Measurements from ENCODE around the gene NEDD4L.
"Not testable (repeated sequence)": the region's sequence is repeated elsewhere in the genome, so short reads cannot be mapped to it uniquely, and the experiment has no call there.

Gene NEDD4L

GRCh38 chr18:58167073-58167472, 123.0 kb downstream of the NEDD4L start:
- H3K27ac ChIP-seq (ENCODE audit: low read length), result no peak overlapping the region

GRCh38 chr18:58168221-58168620, 124.2 kb downstream of the NEDD4L start:
- no peaks in the 10 kb centered on the region for H3K36me3 ChIP-seq (ENCODE audit: insufficient read depth, low read depth, low read length)
- H3K27ac ChIP-seq (ENCODE audit: low read length), result no peak overlapping the region
- H3K4me1 ChIP-seq (ENCODE audit: insufficient read depth, low read length), result no peaks in the 10 kb centered on the region
- no peak overlapping the region for H3K4me3 ChIP-seq (ENCODE audit: low read length)
- no peak overlapping the region for H3K9ac ChIP-seq (ENCODE audit: low read depth, low read length)
- no peaks in the 10 kb centered on the region for H3K9me3 ChIP-seq (ENCODE audit: insufficient read depth, low read depth, low read length)
- no peaks in the 10 kb centered on the region for H3K27me3 ChIP-seq (ENCODE audit: insufficient read depth, low read length)

More at GRCh38 chr18:58167073-58167472, 123.0 kb downstream of the NEDD4L start:
- H3K36me3 ChIP-seq (ENCODE audit: insufficient read depth, low read depth, low read length), result no peaks in the 10 kb centered on the region
- no peaks in the 10 kb centered on the region for H3K27me3 ChIP-seq (ENCODE audit: insufficient read depth, low read length)
- no peak overlapping the region for H3K4me3 ChIP-seq (ENCODE audit: low read length)
- H3K9ac ChIP-seq (ENCODE audit: low read depth, low read length), result no peak overlapping the region
- no peaks in the 10 kb centered on the region for H3K4me1 ChIP-seq (ENCODE audit: insufficient read depth, low read length)
- H3K9me3 ChIP-seq (ENCODE audit: insufficient read depth, low read depth, low read length), result no peaks in the 10 kb centered on the region

GRCh38 chr18:58168993-58169392, 125.0 kb downstream of the NEDD4L start:
- Histone ChIP-seq H3K9ac (ENCODE audit: low read depth, low read length) (no peak overlapping the region), H3K36me3 (ENCODE audit: insufficient read depth, low read depth, low read length) (no peaks in the 10 kb centered on the region), H3K4me1 (ENCODE audit: insufficient read depth, low read length) (peaks cover under 1% of the 10 kb centered on the region; the same call in 1 of the 2 replicates), H3K4me3 (ENCODE audit: low read length) (no peak overlapping the region), H3K27me3 (ENCODE audit: insufficient read depth, low read length) (no peaks in the 10 kb centered on the region), H3K27ac (ENCODE audit: low read length) (no peak overlapping the region), H3K9me3 (ENCODE audit: insufficient read depth, low read depth, low read length) (no peaks in the 10 kb centered on the region)

GRCh38 chr18:58169472-58169871, 125.4 kb downstream of the NEDD4L start:
- H3K4me3 ChIP-seq (ENCODE audit: low read length), result no peak overlapping the region
- no peaks in the 10 kb centered on the region for H3K9me3 ChIP-seq (ENCODE audit: insufficient read depth, low read depth, low read length)
- no peaks in the 10 kb centered on the region for H3K36me3 ChIP-seq (ENCODE audit: insufficient read depth, low read depth, low read length)
- no peak overlapping the region for H3K9ac ChIP-seq (ENCODE audit: low read depth, low read length)
- no peak overlapping the region for H3K27ac ChIP-seq (ENCODE audit: low read length)
- H3K4me1 ChIP-seq (ENCODE audit: insufficient read depth, low read length), result peaks cover 5% of the 10 kb centered on the region; the same call in 1 of the 2 replicates
- H3K27me3 ChIP-seq (ENCODE audit: insufficient read depth, low read length), result no peaks in the 10 kb centered on the region

- not testable (repeated sequence) for H3K9ac ChIP-seq (ENCODE audit: low read depth, low read length); H3K27ac ChIP-seq (ENCODE audit: low read length); H3K4me1 ChIP-seq (ENCODE audit: insufficient read depth, low read length); H3K36me3 ChIP-seq (ENCODE audit: insufficient read depth, low read depth, low read length); H3K9me3 ChIP-seq (ENCODE audit: insufficient read depth, low read depth, low read length); H3K27me3 ChIP-seq (ENCODE audit: insufficient read depth, low read length); H3K4me3 ChIP-seq (ENCODE audit: low read length)
Measured at GRCh38 chr18:58170036-58170435, 126.0 kb downstream of the NEDD4L start.

- Histone ChIP-seq H3K9ac (ENCODE audit: low read depth, low read length) (no peak overlapping the region), H3K27ac (ENCODE audit: low read length) (no peak overlapping the region), H3K27me3 (ENCODE audit: insufficient read depth, low read length) (no peaks in the 10 kb centered on the region), H3K36me3 (ENCODE audit: insufficient read depth, low read depth, low read length) (no peaks in the 10 kb centered on the region), H3K4me3 (ENCODE audit: low read length) (no peak overlapping the region), H3K4me1 (ENCODE audit: insufficient read depth, low read length) (peaks cover 6% of the 10 kb centered on the region; the same call in 1 of the 2 replicates), H3K9me3 (ENCODE audit: insufficient read depth, low read depth, low read length) (no peaks in the 10 kb centered on the region)
Measured at GRCh38 chr18:58172031-58172430, 128.0 kb downstream of the NEDD4L start.

- Histone ChIP-seq H3K27me3 (ENCODE audit: insufficient read depth, low read length) (no peaks in the 10 kb centered on the region), H3K9me3 (ENCODE audit: insufficient read depth, low read depth, low read length) (no peaks in the 10 kb centered on the region), H3K36me3 (ENCODE audit: insufficient read depth, low read depth, low read length) (no peaks in the 10 kb centered on the region), H3K4me1 (ENCODE audit: insufficient read depth, low read length) (peaks cover 10% of the 10 kb centered on the region; the same call in 1 of the 2 replicates), H3K4me3 (ENCODE audit: low read length) (no peak overlapping the region), H3K9ac (ENCODE audit: low read depth, low read length) (no peak overlapping the region), H3K27ac (ENCODE audit: low read length) (no peak overlapping the region)
Measured at GRCh38 chr18:58174285-58174684, 130.3 kb downstream of the NEDD4L start.

- no peaks in the 10 kb centered on the region for H3K27me3 ChIP-seq (ENCODE audit: insufficient read depth, low read length)
- no peak overlapping the region for H3K27ac ChIP-seq (ENCODE audit: low read length)
- no peak overlapping the region for H3K4me3 ChIP-seq (ENCODE audit: low read length)
Measured at GRCh38 chr18:58175122-58175785, 131.2 kb downstream of the NEDD4L start.

GRCh38 chr18:58175786-58176176, 131.8 kb downstream of the NEDD4L start:
- Histone ChIP-seq H3K9me3 (ENCODE audit: insufficient read depth, low read depth, low read length) (no peaks in the 10 kb centered on the region), H3K36me3 (ENCODE audit: insufficient read depth, low read depth, low read length) (no peaks in the 10 kb centered on the region), H3K4me3 (ENCODE audit: low read length) (no peak overlapping the region), H3K9ac (ENCODE audit: low read depth, low read length) (no peak overlapping the region), H3K27me3 (ENCODE audit: insufficient read depth, low read length) (no peaks in the 10 kb centered on the region), H3K4me1 (ENCODE audit: insufficient read depth, low read length) (peaks cover 10% of the 10 kb centered on the region; the same call in 1 of the 2 replicates), H3K27ac (ENCODE audit: low read length) (no peak overlapping the region)

More at GRCh38 chr18:58175122-58175785, 131.2 kb downstream of the NEDD4L start:
- H3K4me1 ChIP-seq (ENCODE audit: insufficient read depth, low read length), result peaks cover 10% of the 10 kb centered on the region; the same call in 1 of the 2 replicates
- no peak overlapping the region for H3K9ac ChIP-seq (ENCODE audit: low read depth, low read length)
- H3K36me3 ChIP-seq (ENCODE audit: insufficient read depth, low read depth, low read length), result no peaks in the 10 kb centered on the region
- no peaks in the 10 kb centered on the region for H3K9me3 ChIP-seq (ENCODE audit: insufficient read depth, low read depth, low read length)

GRCh38 chr18:58177004-58177717, 133.1 kb downstream of the NEDD4L start:
- Histone ChIP-seq H3K9me3 (ENCODE audit: insufficient read depth, low read depth, low read length) (no peaks in the 10 kb centered on the region), H3K4me1 (ENCODE audit: insufficient read depth, low read length) (peaks cover 10% of the 10 kb centered on the region; the same call in 1 of the 2 replicates), H3K36me3 (ENCODE audit: insufficient read depth, low read depth, low read length) (no peaks in the 10 kb centered on the region), H3K9ac (ENCODE audit: low read depth, low read length) (no peak overlapping the region), H3K27ac (ENCODE audit: low read length) (no peak overlapping the region), H3K4me3 (ENCODE audit: low read length) (no peak overlapping the region), H3K27me3 (ENCODE audit: insufficient read depth, low read length) (no peaks in the 10 kb centered on the region)

- H3K27me3 ChIP-seq (ENCODE audit: insufficient read depth, low read length), result no peaks in the 10 kb centered on the region
- no peaks in the 10 kb centered on the region for H3K36me3 ChIP-seq (ENCODE audit: insufficient read depth, low read depth, low read length)
- no peaks in the 10 kb centered on the region for H3K9me3 ChIP-seq (ENCODE audit: insufficient read depth, low read depth, low read length)
- no peak overlapping the region for H3K9ac ChIP-seq (ENCODE audit: low read depth, low read length)
- H3K27ac ChIP-seq (ENCODE audit: low read length), result no peak overlapping the region
- H3K4me1 ChIP-seq (ENCODE audit: insufficient read depth, low read length), result peaks cover 10% of the 10 kb centered on the region; the same call in 1 of the 2 replicates
- H3K4me3 ChIP-seq (ENCODE audit: low read length), result no peak overlapping the region
Measured at GRCh38 chr18:58177896-58178470, 134.0 kb downstream of the NEDD4L start.
